GM12874 (cell line): ENCODE results near the gene GON7.

ENCODE experiments used
- CTCF ChIP-seq: IDR thresholded peaks from 2 replicates; pipeline ENCODE4 v1.5.1; 2011; ENCODE audit warnings: low read depth, mild to moderate bottlenecking, control low read depth, low read length, moderate library complexity; ENCODE audit not compliant: insufficient read depth

GON7 gene

GRCh38 chr14:93173943-93174395, 32.9 kb downstream of the GON7 start:
- TF ChIP-seq CTCF = no peak

GRCh38 chr14:93171376-93171775, 35.5 kb downstream of the GON7 start:
- no peak for TF ChIP-seq CTCF

DNA sequence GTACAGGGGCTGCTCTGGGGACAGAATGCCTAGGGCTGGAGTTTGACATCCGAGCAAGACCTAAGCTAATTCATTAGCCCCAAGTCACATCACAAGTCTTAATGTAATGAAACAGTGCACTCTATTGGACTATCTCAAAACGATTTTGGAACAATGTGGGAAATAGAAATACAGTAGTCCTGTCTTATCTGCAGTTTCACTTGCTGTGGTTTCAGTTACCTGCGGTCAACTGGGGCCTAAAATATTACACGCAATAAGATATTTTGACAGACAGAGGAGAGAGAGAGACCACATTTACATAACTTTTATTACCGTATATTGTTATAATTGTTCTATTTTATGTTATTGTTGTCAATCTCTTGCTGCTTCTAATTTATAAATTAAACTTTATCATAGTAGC, 43.3 kb downstream of the GON7 start:
- no peak for TF ChIP-seq CTCF

DNA sequence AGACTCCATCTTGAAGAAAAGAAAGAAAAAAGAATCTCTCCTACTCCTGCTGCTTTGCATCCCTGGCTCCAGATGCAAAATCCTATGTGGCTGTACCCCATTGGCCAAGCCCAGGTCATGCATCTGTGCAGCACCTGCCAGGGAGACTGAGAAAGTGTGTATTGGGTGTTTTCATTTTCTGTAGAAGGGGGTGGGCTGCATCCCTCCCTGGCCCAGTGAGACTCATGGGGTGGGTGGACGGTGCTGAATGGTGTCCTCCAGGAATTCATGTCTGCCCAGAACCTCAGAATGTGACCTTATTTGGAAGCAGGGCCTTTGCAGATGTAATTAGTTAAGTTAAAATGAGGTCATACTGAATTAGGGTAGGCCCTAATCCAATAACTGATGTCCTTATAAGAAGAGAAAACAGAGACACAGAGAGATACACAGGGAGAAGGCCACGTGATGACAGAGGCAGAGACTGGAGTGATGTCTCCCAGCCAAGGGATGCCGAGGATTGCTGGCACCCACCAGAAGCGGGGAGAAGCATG, 45.4 kb downstream of the GON7 start:
- no peak for TF ChIP-seq CTCF

GRCh38 chr14:93160353-93160801, 46.5 kb downstream of the GON7 start:
- TF ChIP-seq CTCF = peak; percentile 36; the same call in 1 of the 2 replicates

DNA sequence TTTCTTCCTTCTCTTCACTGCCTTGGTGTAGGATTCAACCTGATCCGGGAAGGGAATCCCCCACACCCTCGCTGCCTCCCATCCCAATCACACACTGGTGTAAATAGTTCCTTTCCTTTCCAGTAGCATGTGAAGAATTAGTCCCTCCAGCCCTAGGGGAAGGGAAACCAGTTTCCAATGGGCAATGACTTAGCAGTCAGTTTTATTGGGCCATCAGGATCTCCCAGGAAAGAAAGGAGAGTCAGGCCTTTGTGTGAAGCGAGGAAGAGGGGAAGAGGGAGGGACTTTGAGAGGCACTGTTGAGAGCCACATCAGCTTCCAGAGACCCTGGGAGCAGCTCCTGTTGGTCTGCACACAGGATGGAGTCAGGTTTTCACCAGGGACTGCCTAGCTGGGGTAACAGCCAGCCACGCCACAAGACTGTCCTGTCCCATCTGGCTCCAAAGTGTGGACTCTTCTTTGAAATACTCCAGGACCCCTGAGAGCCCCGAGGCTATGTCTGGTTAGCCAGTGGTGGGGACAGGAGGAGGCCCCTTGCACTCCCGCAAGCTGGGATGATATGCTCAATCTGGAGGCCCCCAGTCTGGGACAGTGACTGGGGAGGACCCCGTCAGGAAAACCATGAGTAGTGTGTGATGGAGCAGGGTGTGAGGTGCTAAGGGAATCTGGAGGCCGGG, 50.0 kb downstream of the GON7 start:
- TF ChIP-seq CTCF = no peak

GRCh38 chr14:93155667-93156066, 51.2 kb downstream of the GON7 start:
- TF ChIP-seq CTCF = no peak
